ENCODE results near the gene CHCHD6.

The CHCHD6 gene

GRCh38 chr3:126713199-126713598 lies 9.2 kb downstream of the CHCHD6 start:
- no peak for DNase-seq

GRCh38 chr3:126714276-126714900 lies 10.3 kb downstream of the CHCHD6 start:
- DNase-seq = no peak

GRCh38 chr3:126714921-126715320 lies 10.9 kb downstream of the CHCHD6 start:
- DNase-seq = no peak

DNA sequence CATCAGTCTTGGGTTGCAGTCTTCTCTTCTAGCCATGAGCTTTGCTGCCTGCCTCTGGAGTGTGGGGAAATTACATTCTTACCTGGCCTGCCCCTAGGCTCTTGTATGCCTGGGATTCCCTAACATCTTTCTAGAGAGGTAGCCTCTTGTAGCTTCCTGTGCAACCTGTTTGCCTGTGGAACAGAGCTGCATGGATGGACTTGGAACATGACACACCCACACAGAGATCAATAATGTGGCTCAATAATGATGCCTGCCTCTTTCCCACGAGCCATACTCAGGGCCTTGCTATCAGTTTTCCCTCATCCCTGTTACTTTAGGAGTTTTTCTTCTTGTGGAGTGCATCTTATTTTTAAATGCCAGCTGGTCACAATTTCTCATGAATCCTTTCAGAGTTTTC lies 11.4 kb downstream of the CHCHD6 start:
- DNase-seq = no peak

DNA sequence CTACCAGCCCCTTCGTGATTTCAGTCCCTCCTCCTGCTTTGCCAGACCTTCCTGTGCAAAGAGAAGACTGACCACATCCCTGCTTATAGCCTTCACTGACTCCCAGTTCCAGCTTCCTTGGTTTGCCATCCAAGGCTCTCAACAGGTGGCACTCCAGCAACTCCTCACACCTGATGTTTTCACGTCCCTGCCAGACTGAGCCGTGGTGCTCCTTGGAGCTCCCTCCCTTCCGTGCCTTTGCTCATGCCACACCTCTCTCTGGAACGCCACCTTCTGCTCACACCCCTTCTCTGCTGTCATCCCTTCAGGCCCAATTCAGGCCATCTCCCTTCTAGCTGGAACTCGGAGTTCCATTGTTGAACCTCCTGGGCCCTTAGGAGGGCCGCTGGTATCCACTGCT lies 12.0 kb downstream of the CHCHD6 start:
- no peak for DNase-seq

DNA sequence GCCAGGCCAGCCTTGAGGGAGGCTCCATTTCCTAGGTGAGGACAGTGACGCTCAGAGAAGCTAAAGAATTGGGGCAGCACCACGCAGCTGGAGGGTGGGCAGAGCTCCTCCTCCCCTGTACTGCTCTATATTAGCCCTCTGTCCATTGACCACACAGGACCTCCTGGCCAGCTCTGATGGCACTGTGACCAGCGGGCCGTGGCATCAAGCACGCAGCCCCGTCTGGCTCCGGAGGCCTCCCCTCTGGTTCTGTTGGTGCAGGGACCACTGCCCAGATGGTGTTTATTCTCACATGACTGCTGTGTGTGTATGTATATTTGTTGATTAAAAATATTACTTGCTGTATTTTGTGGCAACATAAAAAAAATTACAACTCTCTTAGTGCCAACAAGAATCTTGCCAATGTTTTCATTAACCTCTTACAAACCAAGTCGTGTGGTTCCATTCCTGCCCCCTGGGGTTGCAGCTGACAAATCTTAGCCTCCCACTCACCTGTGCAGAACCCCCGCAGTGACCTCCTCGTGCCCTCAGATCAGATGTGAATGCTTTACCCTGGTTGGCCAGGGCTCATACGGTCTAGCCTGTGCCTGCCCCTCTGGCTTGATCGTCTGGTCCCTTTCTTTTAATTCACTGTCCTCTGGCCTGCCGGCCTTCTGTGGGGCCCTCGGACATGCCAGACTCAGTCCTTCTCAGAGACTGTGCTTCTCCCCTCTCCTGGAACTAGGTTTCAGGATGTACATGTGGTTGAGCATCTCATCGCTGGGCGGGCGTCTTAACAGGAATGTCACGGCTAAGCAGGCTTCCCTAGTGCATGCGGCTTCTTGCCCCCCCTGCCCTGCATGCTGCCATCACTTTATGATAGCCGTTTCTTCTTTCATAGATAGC lies 14.8 kb downstream of the CHCHD6 start:
- DNase-seq = no peak

- no peak for DNase-seq
These were observed 16.6 kb downstream of the CHCHD6 start for GRCh38 chr3:126720596-126720995.

DNA sequence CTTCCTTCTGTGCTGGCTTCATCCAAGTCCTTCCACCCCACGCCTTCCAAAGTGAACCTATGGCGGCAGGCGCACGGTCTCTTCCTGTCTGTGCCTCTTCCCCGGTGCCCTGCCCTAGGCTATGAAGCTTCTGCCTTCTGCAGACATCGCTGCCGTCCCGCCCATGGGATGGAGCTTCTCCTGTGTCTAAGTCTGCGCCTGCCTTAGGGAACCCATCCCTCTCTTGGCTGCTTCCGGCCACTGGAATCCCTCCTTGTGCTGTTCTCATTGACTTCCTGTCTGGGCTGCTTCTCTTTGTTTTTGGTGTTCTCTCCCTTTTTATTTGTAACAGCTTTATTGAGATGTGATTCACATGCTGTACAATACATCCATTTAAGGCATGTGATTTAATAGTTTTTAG lies 17.2 kb downstream of the CHCHD6 start:
- no peak for DNase-seq

DNA sequence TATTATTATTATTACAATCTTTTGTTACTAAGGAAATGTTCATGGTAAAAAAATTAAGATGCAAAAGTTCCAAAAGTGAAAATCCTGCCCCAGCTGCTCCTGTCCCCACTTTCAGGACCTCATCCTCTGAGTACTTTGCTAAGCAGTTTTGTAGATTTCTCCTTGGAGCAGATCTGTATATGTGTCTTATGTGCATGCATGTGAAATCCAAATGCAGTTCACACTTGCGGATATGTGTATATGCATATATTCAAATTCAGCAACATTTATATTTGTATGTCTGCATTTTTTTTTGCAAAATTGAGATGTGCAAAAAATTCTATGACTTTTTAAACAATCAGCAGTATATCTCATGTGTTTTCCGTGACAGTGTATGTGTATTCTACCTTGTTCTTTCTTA lies 19.2 kb downstream of the CHCHD6 start:
- no peak for DNase-seq

DNA sequence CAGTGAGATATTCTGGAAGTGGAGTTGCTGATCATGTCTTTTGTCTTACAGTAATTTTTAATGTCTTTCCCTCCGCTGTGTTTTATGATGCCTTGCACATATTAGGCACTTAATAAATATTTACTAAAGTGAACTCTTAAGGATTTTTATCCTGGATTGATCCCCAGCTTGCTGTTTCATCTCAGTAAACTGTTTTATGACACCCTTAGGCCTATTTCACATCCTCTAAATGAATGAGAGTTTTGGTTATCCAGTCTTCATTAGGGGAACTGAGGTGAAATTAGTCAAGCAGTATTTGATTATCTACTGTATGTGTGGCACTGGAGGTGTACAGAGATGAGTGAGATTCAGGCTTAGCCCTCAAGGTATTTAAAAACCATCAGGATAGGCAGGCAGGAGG lies 19.8 kb downstream of the CHCHD6 start:
- no peak for DNase-seq

- DNase-seq = no peak
These were observed 24.6 kb downstream of the CHCHD6 start for GRCh38 chr3:126728680-126729079.

- DNase-seq = no peak
These were observed 26.3 kb downstream of the CHCHD6 start for GRCh38 chr3:126730376-126730775.

- no peak for DNase-seq
These were observed 27.0 kb downstream of the CHCHD6 start for GRCh38 chr3:126731044-126731443.

GRCh38 chr3:126732281-126733060 lies 28.4 kb downstream of the CHCHD6 start:
- no peak for DNase-seq

DNA sequence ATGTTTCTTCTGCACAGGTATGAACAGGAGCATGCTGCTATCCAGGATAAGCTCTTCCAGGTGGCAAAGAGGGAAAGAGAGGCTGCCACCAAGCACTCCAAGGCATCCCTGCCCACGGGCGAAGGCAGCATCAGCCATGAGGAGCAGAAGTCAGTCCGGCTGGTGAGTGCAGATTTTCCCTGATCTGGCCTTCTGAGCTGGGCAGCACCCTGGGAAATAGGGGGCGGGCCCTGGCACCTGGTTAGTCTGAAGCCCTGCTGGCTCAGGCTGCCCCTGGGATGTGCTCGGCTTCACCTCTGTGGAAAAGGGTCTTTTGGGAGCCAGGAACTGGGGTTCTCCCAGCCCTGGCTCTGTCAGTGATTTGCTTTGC lies 29.0 kb downstream of the CHCHD6 start:
- DNase-seq = no peak

- DNase-seq = no peak
These were observed 30.2 kb downstream of the CHCHD6 start for GRCh38 chr3:126734106-126734723.

- no peak for DNase-seq
These were observed 33.5 kb downstream of the CHCHD6 start for GRCh38 chr3:126737527-126737926.

DNA sequence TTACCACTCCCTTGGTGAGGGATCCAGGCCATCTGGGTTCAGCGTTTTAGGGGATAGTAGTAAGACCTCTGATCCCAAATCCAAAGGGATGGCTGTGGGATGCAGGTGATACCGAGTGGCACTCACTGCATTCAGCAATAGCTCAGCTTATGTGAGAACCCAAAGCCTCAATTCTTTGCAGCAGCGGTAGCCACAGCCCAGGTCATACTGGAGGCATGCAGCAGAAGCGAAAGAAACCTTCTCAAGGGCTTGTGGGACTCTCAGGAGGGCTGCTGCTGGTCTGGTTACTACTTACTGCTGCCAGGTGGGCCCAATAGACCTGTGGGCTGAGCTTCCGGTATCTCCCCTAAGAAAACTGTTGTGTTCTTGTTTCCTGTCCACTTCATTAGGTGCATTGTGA lies 38.0 kb downstream of the CHCHD6 start:
- DNase-seq = no peak

DNA sequence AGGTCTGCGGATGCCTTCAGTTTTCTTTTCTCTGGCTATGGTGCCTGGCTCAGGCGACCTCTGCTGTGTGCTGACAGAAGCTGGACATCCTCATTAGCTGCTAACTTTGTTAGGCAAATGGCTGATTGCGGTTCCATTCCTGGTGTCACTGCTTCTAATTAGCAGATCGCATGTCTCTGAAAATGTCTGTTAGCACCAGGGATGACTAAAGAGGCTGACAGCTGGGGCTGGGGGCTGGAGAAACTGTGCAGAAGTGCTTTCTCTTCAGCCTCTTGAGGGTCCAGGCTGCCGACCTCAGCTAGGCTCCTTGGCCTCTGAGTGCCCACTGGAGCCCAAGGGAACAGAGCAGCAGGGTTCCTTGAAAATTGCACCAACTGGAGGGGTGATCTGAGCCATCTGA lies 39.3 kb downstream of the CHCHD6 start:
- no peak for DNase-seq

GRCh38 chr3:126743781-126744180 lies 39.7 kb downstream of the CHCHD6 start:
- DNase-seq = no peak

GRCh38 chr3:126745760-126746394 lies 41.8 kb downstream of the CHCHD6 start:
- no peak for DNase-seq

DNA sequence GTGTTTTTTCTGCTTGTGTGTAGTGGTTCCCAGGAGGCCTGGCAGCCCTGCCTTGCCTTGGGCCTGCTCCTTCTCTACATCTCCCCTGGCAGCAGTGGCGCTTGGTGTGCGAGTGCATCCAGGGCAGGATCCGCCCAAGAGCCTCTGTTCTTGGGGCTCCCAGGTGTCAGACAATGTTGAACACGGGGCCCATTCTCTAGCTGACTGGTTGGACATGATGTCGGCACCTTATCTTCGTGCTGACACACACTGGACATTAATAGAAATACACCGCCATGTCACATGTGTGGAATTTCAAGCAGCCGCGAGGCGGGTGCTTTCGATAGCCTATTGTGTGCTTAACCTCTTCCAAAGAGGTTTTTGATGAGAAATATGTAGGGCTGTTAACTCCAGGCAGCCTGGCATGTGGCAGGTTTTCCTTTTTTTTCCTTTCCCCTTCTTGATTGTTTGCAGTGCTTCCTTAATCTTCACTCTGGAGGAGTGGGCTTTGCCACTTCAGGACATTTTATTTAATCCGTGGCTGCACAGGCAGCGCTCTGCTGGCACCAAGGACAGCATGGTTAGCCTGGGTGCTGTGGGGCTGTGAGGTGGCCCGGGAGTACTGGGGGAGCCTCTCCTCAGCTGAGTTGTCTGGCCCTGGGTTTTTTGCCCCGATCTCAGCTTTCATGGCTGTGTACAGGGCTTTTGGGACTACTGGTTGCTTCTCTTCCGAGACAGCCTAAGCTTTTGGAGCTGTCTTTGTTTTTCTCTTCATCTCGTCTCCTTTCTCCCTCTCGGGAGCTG lies 42.5 kb downstream of the CHCHD6 start:
- DNase-seq = no peak

All from activated CD4-positive, alpha-beta T cell treated with anti-CD3 and anti-CD28 coated beads, Interleukin-2, amount 50 U/mL, for 4 hours (primary cell).